GM19025 (cell line): ENCODE data around the gene TSEN34.
"Not testable (repeated sequence)": the region's sequence is repeated elsewhere in the genome, so short reads cannot be mapped to it uniquely, and the experiment has no call there.

ENCODE experiments used
- ATAC-seq: cut with Tn5 transposase; IDR thresholded peaks from one replicate; pipeline ENCODE4 v1.9.1; 2021; ENCODE audit warnings: mild to moderate bottlenecking, low read depth, moderate library complexity; ENCODE audit not compliant: unreplicated experiment

TSEN34 gene

GRCh38 chr19:54207193-54207592, 16.1 kb downstream of the TSEN34 start:
- ATAC-seq, result not testable (repeated sequence)

- no peak for ATAC-seq
These were observed 16.5 kb downstream of the TSEN34 start for GRCh38 chr19:54207676-54207982.

GRCh38 chr19:54207983-54208783, 17.1 kb downstream of the TSEN34 start:
- no peak for ATAC-seq

- ATAC-seq, result no peak
These were observed 17.6 kb downstream of the TSEN34 start for GRCh38 chr19:54208784-54209057.

GRCh38 chr19:54209058-54209810, 18.1 kb downstream of the TSEN34 start:
- ATAC-seq, result no peak

GRCh38 chr19:54209811-54210494, 18.8 kb downstream of the TSEN34 start:
- ATAC-seq, result no peak

GRCh38 chr19:54211235-54211634, 20.1 kb downstream of the TSEN34 start:
- ATAC-seq, result no peak

- ATAC-seq, result not testable (repeated sequence)
These were observed 23.1 kb downstream of the TSEN34 start for GRCh38 chr19:54214217-54214616.

- not testable (repeated sequence) for ATAC-seq
These were observed 23.6 kb downstream of the TSEN34 start for GRCh38 chr19:54214734-54215133.

- no peak for ATAC-seq
These were observed 25.8 kb downstream of the TSEN34 start for GRCh38 chr19:54216869-54217268.

- not testable (repeated sequence) for ATAC-seq
These were observed 26.6 kb downstream of the TSEN34 start for GRCh38 chr19:54217517-54218247.

- ATAC-seq, result no peak
These were observed 27.2 kb downstream of the TSEN34 start for GRCh38 chr19:54218259-54218658.

- no peak for ATAC-seq
These were observed 28.0 kb downstream of the TSEN34 start for GRCh38 chr19:54218960-54219661.

- not testable (repeated sequence) for ATAC-seq
These were observed 28.6 kb downstream of the TSEN34 start for GRCh38 chr19:54219702-54220101.

GRCh38 chr19:54221947-54222346, 30.8 kb downstream of the TSEN34 start:
- ATAC-seq, result not testable (repeated sequence)

- not testable (repeated sequence) for ATAC-seq
These were observed 31.6 kb downstream of the TSEN34 start, which contains the start of gene LILRB3 for GRCh38 chr19:54222474-54223276. Gene LILRB3 (minus strand): TSS chr19:54223007. CDS start chr19:54222976, 31 bp downstream.

- ATAC-seq, result not testable (repeated sequence)
These were observed 32.3 kb downstream of the TSEN34 start for GRCh38 chr19:54223277-54223936.

- ATAC-seq, result not testable (repeated sequence)
These were observed 32.8 kb downstream of the TSEN34 start for GRCh38 chr19:54223937-54224281.

- ATAC-seq, result not testable (repeated sequence)
These were observed 33.5 kb downstream of the TSEN34 start for GRCh38 chr19:54224619-54225018.
